ENCODE results near the gene HOXD12. TPM values are rescaled to one million over a fixed set of nuclear protein-coding genes. Genes with fewer than 3 reads are reported as not detected.

The HOXD12 gene
- total RNA-seq, 1 donor from 2014 or later = not detected

DNA sequence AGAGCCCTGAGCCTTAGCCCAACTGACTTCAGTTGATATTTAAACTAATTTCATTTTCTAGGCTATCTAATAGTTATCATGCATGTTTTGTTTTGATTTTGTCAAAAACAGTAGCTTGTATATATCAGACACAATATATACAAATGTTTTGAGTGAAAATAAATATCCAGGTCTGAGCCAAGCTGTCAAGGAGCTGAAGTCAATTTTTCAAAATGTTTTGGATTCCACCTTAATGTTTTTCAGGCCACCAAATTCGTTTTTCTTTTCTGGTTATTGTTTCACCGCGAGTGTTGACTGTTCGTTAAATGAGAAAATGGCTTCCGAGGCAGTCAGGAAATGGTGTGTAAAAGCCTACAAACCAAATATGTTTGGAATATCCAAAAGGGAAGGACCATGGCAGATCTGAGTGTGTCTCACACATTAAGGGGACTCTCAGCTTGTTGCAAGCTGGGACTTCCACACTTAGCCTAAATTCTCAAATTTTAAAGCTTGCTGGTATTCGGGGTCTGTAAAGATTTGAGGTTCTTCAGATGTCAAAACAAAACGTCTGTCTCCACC lies 2.8 kb downstream of the HOXD12 start:
- DNase-seq (ENCODE audit: low spot score) = no peak

GRCh38 chr2:176103194-176103593 lies 3.6 kb downstream of the HOXD12 start:
- Mint-ChIP-seq H3K36me3 (ENCODE audit: low read depth) (peaks cover 3% of the 10 kb centered on the region), H3K4me3 (ENCODE audit: unreplicated experiment) (no peak overlapping the region)

More for the DNA sequence above, 2.8 kb downstream of the HOXD12 start:
- no peak overlapping the region for H3K27ac Mint-ChIP-seq (ENCODE audit: unreplicated experiment)
- no peaks in the 10 kb centered on the region for H3K9me3 Mint-ChIP-seq (ENCODE audit: low read depth)
- peaks cover 30% of the 10 kb centered on the region for H3K4me1 Mint-ChIP-seq (ENCODE audit: low read depth)
- H3K27me3 Mint-ChIP-seq (ENCODE audit: low read depth) = peaks cover 87% of the 10 kb centered on the region
- H3K36me3 Mint-ChIP-seq (ENCODE audit: low read depth) = peaks cover 4% of the 10 kb centered on the region
- no peak overlapping the region for H3K4me3 Mint-ChIP-seq (ENCODE audit: unreplicated experiment)
- TF ChIP-seq CTCF (IDR thresholded peaks at IDR 0.05) = no peak

GRCh38 chr2:176103742-176104315 lies 4.2 kb downstream of the HOXD12 start:
- DNase-seq (ENCODE audit: low spot score) = no peak
- no peak overlapping the region for H3K4me3 Mint-ChIP-seq (ENCODE audit: unreplicated experiment)
- no peaks in the 10 kb centered on the region for H3K9me3 Mint-ChIP-seq (ENCODE audit: low read depth)
- peaks cover 3% of the 10 kb centered on the region for H3K36me3 Mint-ChIP-seq (ENCODE audit: low read depth)
- H3K27ac Mint-ChIP-seq (ENCODE audit: unreplicated experiment) = no peak overlapping the region
- peaks cover 25% of the 10 kb centered on the region for H3K4me1 Mint-ChIP-seq (ENCODE audit: low read depth)
- no peak for TF ChIP-seq CTCF (IDR thresholded peaks at IDR 0.05)
- H3K27me3 Mint-ChIP-seq (ENCODE audit: low read depth) = peaks cover 79% of the 10 kb centered on the region

More at GRCh38 chr2:176103194-176103593, 3.6 kb downstream of the HOXD12 start:
- no peak for DNase-seq (ENCODE audit: low spot score)
- Mint-ChIP-seq H3K4me1 (ENCODE audit: low read depth) (peaks cover 23% of the 10 kb centered on the region), H3K27ac (ENCODE audit: unreplicated experiment) (no peak overlapping the region), H3K27me3 (ENCODE audit: low read depth) (peaks cover 79% of the 10 kb centered on the region), H3K9me3 (ENCODE audit: low read depth) (no peaks in the 10 kb centered on the region)
- no peak for TF ChIP-seq CTCF (IDR thresholded peaks at IDR 0.05)

GRCh38 chr2:176104316-176105077 lies 4.9 kb downstream of the HOXD12 start:
- H3K27me3 Mint-ChIP-seq (ENCODE audit: low read depth) = peaks cover 79% of the 10 kb centered on the region
- H3K27ac Mint-ChIP-seq (ENCODE audit: unreplicated experiment) = no peak overlapping the region
- H3K4me3 Mint-ChIP-seq (ENCODE audit: unreplicated experiment) = peak overlapping the region; percentile 33
- peaks cover 30% of the 10 kb centered on the region for H3K4me1 Mint-ChIP-seq (ENCODE audit: low read depth)
- peaks cover 3% of the 10 kb centered on the region for H3K36me3 Mint-ChIP-seq (ENCODE audit: low read depth)
- TF ChIP-seq CTCF (IDR thresholded peaks at IDR 0.05) = no peak
- no peak for DNase-seq (ENCODE audit: low spot score)
- no peaks in the 10 kb centered on the region for H3K9me3 Mint-ChIP-seq (ENCODE audit: low read depth)

- Mint-ChIP-seq H3K4me3 (ENCODE audit: unreplicated experiment) (peak overlapping the region; percentile 33), H3K27ac (ENCODE audit: unreplicated experiment) (no peak overlapping the region), H3K27me3 (ENCODE audit: low read depth) (peaks cover 82% of the 10 kb centered on the region), H3K4me1 (ENCODE audit: low read depth) (peaks cover 30% of the 10 kb centered on the region), H3K36me3 (ENCODE audit: low read depth) (peaks cover 3% of the 10 kb centered on the region), H3K9me3 (ENCODE audit: low read depth) (no peaks in the 10 kb centered on the region)
- DNase-seq (ENCODE audit: low spot score) = no peak
- TF ChIP-seq CTCF (IDR thresholded peaks at IDR 0.05) = no peak
These were observed 5.6 kb downstream of the HOXD12 start for GRCh38 chr2:176105078-176105729.

Data from chondrocyte (in vitro differentiated cells).